ENCODE measurements around the gene ACY1. TPM values are rescaled to one million over a fixed set of nuclear protein-coding genes. Genes with fewer than 3 reads are reported as not detected.

ACY1 gene
- total and polyA plus RNA-seq, 2 of the 13 experiments (the other 11 are each of a cell fraction or from before 2014, with no cell fraction given) = 113 to 162 TPM

DNA sequence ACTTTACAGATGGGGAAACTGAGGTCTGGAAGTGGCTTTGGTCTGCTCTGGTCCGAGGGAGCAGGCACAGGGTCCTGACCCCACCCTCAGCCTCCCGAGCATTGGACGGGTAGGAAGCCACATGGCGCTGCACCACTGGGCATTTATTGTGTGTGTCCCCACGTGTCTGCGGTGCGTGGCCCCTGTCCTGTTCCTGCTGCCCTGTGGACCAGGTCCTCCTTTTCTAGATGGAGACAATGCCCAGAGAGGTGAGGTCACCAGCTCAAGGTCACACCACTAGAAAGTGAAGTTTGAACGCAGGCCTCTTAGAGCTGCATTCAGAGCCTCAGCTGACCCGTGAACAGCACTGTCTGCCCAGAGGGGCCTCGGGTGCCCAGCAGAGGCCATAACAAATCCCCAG, 46.2 kb downstream of the ACY1 start (continued):
- no peak for TF ChIP-seq DBP (CRISPR knock-in tag; IDR thresholded peaks at IDR 0.05; ENCODE audit: not compliant biosample characterization)
- no peak for TF ChIP-seq SRSF9 (IDR thresholded peaks at IDR 0.05; ENCODE audit: borderline replicate concordance, insufficient read depth, low read depth, low read length, poor library complexity, severe bottlenecking)
- TF ChIP-seq ELF3 (CRISPR knock-in tag; IDR thresholded peaks at IDR 0.05) = no peak
- TF ChIP-seq ZNF660 (CRISPR knock-in tag; IDR thresholded peaks at IDR 0.05; ENCODE audit: borderline replicate concordance, low read depth) = no peak
- no peak for TF ChIP-seq HINFP (CRISPR knock-in tag; IDR thresholded peaks at IDR 0.05; ENCODE audit: low read depth)
- no peak for TF ChIP-seq AFF4 (CRISPR knock-in tag; IDR thresholded peaks at IDR 0.05)
- TF ChIP-seq THYN1 (CRISPR knock-in tag; IDR thresholded peaks at IDR 0.05; ENCODE audit: borderline replicate concordance, low read depth) = no peak
- no peak for TF ChIP-seq GMEB1 (CRISPR knock-in tag; IDR thresholded peaks at IDR 0.05; ENCODE audit: borderline replicate concordance)
- no peak for TF ChIP-seq ZZZ3 (CRISPR knock-in tag; IDR thresholded peaks at IDR 0.05; ENCODE audit: borderline replicate concordance)
- no peak for TF ChIP-seq ZNF296 (CRISPR knock-in tag; conservative IDR thresholded peaks at IDR 0.05)
- TF ChIP-seq SRF (IDR thresholded peaks at IDR 0.05; ENCODE audit: low read depth, low read length) = no peak
- TF ChIP-seq, protein P1, sequence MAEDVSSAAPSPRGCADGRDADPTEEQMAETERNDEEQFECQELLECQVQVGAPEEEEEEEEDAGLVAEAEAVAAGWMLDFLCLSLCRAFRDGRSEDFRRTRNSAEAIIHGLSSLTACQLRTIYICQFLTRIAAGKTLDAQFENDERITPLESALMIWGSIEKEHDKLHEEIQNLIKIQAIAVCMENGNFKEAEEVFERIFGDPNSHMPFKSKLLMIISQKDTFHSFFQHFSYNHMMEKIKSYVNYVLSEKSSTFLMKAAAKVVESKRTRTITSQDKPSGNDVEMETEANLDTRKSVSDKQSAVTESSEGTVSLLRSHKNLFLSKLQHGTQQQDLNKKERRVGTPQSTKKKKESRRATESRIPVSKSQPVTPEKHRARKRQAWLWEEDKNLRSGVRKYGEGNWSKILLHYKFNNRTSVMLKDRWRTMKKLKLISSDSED (CRISPR knock-in tag; IDR thresholded peaks at IDR 0.05) = no peak
- no peak for TF ChIP-seq TSC22D2 (CRISPR knock-in tag; IDR thresholded peaks at IDR 0.05; ENCODE audit: borderline replicate concordance)
- no peak for TF ChIP-seq PAX8 (CRISPR knock-in tag; IDR thresholded peaks at IDR 0.05; ENCODE audit: borderline replicate concordance)

All from HepG2 (cell line).